GM18508 (cell line): Measurements from ENCODE around the gene KRT74.

Experiments
- ATAC-seq: cut with Tn5 transposase; IDR thresholded peaks from one replicate; pipeline ENCODE4 v1.9.1; 2021; ENCODE audit warnings: moderate number of reproducible peaks; ENCODE audit not compliant: insufficient read depth, unreplicated experiment

KRT74 gene

DNA sequence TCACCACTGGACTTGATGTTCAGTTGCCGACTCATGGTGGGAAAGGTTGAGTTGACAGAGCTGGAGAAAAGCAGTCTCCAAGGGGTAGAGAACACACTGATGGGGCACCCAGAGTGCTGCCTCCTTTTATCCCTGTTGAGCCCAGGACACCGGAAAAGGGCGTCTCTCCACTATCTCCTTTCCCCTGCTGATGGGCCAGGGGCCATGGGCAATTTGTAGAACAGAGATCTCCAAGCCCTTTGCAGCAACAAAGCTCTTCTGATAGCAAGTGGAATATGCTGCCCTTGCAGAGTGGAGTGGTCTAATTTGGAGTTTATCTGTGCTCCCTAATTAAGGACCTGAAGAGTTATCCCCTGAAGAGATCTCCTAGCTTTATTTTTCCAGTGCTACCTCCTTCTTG lies at the start of gene KRT74:
Gene KRT74, minus strand, starts transcription at position 101 of the 400 bp plus-strand sequence. Its CDS starts 66 bp downstream, at position 35.
- ATAC-seq = no peak

DNA sequence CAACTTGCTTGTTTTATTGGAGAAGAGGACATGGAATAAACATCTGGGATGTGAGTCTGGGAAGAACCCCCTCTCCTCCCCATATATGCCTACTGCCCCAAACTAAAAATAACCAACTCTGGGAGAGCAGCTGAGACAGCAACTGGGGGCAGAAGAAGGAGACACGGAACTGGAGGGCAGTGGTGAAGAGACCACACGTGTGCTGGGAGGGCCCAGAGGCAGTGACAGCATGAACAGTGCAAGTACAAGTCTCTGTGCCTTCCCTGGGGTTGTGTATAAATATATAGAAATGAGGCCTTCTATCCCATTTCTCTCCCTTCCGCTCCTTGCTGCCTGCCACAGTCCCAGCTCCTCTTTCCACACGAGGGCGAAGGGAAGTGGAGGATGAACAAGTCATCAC lies 48.7 kb upstream of the KRT74 start:
- ATAC-seq = no peak

DNA sequence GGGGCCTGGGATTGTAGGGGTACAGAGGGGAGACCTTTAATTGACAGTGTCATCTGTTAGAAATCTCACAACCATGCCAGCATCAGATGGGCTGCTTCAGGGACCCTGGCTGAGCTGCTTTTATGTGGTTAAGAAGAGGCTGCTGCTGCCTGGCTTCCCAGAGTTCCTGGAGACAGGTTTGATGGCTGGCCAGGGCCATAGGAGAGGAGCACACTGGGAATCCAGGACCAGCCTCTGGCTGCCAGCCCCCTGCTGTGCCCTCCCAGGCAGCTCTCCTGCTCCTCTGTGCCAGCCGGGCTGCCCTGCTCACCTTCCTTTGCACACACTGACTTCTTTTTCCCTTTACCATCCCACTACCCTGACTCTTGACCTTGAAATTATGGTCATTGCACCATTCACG lies 45.2 kb upstream of the KRT74 start:
- no peak for ATAC-seq

DNA sequence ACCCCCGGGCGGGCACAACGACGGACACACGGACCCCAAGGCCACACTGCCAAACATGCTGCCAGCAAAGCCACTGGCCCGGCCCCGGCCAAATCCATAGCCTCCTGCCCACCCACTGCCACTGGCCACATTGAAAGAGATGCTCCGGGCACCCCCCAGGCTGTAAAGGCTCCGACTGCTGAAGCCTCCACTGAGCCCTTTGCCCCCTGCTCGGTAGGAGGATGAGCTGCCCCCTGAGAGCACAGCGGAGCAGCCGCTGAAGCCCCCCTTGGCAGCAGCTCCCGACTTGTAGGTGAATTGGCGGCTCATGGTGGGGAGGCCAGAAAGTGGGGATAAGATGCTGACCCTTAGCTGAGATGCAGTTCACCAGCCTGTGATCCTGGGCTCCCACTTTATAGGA lies 44.6 kb upstream of the KRT74 start, which contains the start of gene KRT73:
Gene KRT73, minus strand, starts transcription at position 344 of the 400 bp plus-strand sequence. Its CDS starts 35 bp downstream, at position 309.
- no peak for ATAC-seq

DNA sequence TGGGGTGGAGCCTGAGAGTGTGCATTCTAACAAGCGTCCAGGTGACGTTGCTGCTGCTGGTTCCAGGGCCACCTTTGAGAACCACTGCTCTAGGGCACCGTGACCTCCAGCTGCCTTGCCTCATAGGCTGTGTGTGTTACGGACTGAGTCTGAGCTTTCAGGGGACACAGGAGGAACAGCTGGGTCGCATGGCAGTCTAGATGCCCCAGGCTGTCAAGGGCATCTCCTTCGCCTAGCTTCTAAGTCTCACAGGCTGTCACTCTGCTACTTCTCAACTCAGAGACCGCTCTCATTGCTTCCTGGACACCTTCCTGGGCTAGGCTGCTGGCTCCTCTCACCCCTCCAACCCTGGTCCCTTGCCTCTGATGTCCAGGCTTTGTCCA lies 43.8 kb upstream of the KRT74 start:
- ATAC-seq = no peak

DNA sequence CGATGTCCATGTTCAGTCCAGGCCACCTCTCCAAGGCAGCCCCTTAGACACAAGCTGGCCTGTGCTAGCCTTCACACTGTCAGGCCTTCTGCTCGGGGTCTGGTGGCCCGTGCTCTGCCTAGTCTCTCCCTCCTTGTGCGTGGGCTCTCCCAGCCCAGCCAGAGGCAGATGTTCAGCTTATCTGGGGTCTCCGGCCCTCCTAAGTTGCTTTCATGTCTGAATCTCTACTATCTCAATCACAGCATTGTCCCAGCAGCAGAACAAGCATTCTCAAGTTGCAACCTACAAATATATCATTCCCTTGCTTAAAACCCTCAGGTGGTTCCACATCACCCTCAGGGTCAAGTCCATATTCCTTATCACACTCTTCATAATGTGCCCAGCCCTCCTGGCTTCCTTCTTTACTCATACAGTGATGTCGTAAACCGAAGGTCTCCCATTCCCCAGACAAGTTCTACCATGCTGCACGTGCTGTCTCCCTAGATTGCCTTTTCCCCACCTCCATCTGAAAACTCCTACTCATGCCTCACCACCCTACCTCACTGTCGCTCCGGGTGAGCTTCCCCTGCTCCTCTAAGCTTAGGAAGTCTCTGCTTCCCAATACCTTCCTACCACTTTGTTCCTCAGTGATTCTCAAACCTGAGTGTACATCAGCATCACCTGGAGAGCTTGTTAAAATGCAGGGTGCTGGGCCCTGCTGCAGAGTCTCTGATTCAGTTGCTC lies 43.2 kb upstream of the KRT74 start:
- no peak for ATAC-seq

DNA sequence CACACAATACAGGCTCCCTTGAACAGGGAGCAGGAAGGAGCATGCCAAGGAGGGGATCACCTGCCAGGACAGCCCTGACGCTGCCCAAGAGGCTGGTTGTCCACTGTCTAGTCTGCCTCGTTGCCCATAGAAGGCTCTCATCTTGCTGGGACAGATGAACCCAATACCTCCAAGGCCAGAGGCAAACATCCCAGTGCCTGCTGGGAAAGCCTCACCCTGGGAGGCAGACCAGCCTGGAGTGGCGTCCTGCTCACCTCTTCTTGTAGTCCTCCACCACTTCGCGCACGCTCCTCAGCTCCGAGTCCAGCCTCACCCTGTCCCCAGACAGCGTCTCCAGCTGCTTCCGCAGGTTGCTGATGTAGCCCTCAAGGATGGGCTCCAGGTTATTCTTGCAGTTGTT lies 42.3 kb upstream of the KRT74 start:
- no peak for ATAC-seq

DNA sequence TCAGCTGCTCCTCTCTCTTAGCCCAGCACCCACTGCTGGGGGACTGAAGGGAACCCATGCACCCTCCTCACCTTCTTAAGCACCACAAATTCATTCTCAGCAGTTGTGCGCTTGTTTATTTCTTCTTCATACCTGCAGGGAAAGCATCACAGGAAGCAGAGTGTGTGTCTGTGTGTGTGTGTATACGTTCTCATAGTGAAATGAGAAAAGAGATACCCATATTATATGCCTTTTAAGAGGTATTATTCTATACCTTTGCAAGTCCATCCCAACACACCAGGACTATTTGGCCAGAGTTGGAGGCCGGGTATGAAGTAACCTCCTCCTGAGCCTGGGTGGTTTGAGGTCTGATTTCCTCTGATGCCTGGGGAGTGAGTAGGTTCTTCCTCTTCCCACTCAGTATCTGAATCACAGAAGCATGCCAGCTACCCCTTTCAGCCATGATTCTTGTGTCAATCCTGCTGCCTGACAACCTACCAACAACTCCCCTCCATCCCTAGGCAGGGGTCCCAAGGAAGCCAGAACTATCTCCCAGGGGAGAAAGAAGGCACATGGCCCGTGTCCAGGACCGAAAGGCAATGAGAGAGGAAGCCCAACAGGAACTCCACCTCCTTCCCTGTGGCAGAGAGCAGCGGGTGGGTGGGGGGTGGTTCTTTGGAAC lies 41.7 kb upstream of the KRT74 start:
- no peak for ATAC-seq

DNA sequence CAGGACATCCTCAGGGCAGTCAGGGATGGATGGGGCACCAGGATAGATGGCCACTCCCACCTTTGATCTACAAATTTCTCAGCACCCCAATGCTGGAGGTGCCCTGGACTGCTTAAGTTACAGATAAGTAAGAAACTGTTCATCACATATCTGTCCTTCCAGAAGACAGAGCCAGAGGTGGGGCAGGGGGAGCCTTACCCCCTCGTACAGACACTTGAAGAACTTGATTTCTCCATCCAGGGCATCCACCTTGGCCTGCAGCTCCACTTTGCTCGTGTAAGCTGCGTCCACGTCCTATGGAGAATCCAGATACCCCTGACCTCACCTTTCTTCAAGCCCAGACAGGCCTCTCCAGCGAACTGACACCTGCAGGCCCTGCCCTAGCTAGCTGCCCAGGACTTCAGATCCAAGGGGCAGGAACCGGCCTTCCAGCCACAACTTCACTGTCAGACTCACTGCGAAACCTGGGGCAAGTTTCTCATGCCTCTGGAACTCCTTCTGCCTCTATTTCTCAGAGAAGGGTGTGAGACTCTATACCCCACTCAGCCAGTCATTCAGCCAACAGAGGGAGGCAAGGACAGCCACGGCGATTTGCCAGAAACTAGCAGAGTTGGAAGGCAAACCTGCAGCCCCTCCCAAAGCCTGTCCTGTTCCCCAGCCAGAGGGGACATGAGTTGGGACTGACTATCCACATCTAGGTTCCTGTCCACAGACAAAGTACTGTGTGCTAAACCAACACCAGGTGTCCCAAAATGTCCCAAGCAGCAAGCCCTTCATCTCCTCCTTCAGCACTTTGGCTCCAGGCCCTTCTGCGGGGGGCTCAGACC lies 41.0 kb upstream of the KRT74 start:
- no peak for ATAC-seq

DNA sequence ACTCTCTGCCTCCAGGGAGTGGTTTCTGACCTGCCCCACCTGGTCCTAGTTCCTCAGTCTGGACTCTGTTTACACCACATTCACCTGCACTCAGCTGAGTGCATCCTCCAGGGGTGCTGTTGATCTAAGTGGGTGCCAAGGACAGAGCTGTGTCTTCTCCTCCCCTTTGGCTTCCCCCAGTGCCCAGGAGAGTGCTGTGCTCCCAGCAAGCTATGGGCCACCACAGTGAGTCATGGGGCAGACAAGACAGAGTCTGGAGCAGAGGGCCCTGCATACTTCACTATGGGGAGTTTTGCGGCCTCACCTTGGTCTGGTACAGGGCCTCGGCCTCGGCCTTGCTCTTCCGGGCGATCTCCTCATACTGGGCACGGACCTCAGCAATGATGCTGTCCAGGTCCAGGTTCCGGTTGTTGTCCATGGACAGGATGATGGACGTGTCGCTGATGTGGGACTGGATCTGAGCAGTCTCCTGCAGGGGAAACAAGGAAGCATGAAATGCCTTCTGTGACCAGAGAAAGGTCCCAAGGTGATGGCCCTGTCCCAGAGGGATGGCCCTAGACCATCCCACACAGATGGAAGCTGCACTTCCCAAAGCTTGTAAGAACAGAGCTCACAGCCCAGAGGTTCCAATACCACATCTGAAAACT lies 39.9 kb upstream of the KRT74 start:
- ATAC-seq = no peak

DNA sequence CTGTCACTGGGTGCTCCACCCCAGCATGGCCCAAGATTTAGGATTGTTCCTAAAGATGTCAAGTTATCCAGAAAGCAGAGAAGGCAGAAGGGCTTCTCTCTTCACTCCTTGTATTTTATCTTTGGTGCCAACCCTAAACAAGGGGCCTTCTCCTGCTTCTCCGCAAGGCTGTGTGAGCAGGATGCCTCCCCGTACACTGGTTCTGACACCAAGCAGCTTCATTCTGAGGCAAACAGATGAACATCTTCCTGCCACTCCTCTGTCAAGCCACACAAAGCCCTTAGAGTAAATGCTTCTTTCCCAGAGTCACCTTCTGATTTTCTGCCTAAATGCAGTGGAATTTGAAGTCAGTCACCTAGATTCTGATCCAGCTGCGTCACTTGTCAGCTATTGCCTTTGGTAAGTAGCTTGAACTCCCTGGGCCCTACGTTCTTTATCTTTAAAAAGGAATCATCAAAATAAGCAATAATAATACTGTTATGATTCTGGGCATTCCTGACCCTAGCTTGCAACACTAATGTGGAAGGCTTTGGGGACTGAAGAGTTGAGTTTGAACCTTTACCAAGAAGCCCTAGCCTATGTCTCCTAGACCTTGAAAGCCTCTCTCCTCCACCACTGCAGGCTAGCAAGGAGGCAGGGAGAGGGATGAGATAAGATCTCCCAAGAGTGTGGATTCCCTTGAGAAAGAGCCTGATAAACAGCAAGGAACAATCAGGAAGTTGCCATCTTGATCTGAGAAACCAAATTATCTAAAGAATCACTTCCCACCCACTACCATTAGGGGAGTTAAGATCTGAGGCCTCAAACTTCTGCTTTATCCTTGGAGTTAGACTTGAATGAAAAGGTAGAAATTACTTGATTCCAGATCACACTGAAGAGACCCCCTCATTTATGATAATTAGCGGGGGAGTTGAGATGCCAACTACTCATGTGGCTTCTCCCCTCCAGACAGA lies 39.1 kb upstream of the KRT74 start:
- ATAC-seq = no peak

DNA sequence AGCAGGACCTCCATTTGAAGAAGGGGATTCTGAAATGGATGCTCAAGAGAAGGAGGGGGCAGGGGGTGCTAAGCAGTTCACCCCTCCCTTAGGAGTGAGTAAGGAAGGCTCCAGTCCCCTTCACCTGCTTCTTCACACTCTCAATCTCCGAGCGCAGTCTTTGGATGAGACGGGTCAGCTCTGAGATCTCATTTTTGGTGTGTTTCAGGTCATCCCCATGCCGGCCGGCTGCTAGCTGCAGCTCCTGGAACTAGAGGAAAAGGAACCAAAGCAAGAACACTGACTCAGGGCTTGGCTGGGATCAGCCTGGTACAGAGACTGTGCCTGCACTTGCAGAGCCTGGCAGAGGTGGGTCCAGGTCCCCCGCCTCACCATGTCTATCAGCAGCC lies 37.4 kb upstream of the KRT74 start:
- no peak for ATAC-seq

DNA sequence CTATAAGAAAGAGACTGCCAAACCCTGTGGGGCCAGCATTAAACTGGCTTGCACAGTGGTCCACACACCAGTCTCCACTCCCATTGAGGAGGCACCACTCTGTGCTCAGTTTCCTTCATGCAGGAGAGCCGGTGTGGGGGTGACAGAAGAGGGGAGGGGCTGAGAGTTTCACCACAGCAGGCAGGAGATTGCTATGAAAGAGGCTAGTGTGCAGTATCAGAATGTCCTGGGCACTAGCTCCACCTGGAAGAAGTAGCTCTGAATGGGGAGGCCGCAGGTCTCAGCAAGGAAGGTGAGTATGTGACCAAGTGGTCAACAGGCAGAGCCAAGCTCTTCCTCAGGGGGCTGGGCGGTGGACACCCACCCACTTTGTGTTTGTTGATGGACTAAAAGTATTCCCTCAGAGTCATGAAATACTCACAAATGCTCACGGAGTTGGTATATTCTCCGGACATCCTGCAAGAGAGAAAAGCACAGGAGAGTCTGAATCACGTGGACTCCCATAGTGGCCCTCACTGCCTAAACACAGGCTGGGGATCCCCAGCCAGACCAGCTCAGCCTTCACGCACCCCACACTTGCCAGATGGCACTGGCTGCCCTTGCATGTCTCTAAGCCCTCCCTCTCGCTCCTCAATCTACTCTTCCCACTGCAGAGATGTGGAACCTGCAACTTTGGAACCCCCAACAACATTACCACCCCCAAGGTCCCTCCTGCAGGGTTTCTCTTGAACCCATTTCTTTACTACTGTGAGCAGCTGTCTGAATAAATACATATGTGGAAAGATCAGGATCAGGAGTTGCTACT lies 35.4 kb upstream of the KRT74 start:
- no peak for ATAC-seq

DNA sequence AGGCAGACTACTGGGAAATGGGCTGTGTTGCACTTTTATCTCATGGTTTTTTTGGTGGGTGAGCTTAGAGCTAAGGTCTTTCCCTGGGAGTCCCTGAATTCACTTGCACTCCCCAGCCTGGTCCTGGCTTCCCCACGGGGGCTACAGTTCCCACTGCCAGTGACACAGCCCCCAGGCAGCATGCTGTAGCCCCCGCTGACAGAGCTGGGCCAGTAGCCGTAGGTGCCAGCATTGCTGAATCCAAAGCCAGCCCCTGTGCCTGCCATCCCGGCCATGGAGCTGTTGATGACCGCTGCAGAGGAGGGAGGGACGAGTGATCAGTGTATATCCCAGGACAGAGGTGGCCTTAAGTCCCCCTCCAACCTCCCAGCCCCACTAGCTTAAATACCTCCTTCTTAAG lies 34.5 kb upstream of the KRT74 start:
- no peak for ATAC-seq

DNA sequence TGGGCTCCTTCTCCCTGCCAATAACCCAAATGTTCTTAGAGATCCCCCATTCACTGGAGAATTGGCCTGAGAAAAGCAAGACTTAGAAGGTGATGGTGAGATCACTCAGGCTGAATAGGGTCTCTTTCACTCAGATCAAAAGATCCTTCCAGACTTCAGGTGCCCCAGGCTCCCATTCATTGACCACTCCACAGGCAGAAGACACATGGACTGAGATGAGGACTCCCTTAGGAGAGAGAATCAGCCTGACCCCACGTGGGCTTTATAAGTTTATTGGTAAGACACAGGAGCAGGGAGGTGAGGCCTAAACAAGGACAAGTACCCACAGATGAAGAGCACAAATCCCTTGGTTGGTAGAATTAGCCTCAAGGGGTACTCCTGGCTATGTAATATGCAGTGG lies 33.7 kb upstream of the KRT74 start:
- ATAC-seq = no peak

DNA sequence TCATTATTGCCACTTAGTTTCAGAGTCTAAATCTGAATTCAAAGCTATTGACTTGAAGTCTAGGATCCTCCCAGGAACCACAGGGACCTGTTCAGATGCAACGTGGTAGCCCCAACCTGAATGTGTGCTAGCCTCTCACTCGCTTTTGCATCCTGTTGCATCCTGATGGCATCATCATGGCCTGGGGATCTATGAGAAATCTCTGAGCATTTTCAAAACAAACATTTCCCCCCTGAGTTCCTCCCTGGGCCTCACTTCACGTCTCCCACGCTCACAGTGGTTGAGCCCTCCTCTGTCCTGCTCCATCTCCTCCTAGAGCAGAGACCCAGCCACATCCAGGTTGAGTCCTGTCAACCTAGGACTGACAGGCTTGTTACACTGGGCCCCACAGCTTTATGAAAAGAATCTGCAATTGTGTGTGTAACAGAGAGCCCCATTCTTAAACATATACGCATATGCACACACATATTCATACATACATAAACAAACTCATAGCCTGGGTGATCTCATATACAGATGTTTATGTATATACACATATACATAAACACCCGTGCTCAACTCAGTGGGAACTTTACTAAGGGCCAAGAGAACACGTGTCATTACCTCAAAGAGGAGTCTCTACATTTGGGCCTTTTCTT lies 33.1 kb upstream of the KRT74 start:
- no peak for ATAC-seq

DNA sequence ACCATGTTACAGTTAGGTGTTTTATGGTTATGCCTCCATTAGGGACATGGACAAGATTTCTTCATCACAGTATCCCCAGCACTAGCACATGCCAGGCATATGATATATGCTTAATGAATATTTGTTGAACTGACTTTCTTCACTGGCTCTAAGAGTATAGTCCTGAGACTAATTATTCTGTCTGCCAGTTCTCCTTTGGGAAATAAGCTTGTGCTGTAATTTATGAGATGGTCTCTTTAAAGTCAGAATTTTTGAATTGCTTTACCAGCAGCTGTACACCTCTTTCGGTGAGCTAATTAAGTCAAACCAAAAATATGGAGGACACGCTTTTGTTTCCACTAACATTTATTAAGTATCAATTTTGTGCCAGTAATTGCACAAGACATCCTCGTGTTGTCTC lies 32.5 kb upstream of the KRT74 start:
- ATAC-seq = no peak

DNA sequence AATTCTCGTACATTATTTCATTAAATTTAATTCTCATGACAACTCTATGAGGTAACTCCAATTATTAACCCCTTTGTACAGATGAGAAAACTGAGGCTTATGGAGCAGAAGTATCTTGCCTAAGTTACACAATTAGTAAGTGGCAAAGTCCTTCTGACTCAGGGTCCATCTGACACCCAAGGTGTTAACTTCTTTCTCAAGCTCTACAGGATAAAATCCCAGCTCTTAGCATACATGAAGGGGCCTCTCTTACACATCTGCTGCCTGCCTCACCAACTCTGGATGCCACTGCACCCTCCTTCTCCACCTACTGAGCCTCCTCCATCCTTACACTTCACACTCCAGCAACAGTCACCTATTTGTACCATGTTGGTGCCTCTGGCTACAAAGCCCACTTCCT lies 31.9 kb upstream of the KRT74 start:
- ATAC-seq = no peak
